GF-D8 (cell line): ENCODE data around the gene ALDH16A1.

Experiments
- DNase-seq: peaks from one replicate; lab custom pipeline; 2025; lab: John Stamatoyannopoulos, UW

The ALDH16A1 gene

DNA sequence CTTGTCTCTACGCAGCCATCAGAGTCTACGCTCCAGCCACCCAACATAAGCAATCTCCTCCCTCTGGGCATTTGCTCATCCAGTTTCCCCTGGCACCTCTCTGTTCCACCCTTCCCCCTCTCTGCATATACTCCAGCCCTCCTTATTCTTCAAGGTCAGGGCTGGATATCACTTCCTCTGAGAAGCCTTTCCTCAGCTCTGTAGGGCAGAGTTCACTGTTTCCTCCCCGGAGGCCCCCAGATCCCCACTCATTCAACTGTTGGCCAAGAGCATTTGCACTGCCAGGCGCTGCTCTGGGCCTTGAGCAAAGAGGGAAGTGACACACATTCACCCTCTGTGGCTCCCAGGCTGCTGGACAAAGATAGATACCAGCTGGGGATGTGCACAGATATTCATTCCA lies 62.7 kb downstream of the ALDH16A1 start:
- DNase-seq = peak; percentile 90

DNA sequence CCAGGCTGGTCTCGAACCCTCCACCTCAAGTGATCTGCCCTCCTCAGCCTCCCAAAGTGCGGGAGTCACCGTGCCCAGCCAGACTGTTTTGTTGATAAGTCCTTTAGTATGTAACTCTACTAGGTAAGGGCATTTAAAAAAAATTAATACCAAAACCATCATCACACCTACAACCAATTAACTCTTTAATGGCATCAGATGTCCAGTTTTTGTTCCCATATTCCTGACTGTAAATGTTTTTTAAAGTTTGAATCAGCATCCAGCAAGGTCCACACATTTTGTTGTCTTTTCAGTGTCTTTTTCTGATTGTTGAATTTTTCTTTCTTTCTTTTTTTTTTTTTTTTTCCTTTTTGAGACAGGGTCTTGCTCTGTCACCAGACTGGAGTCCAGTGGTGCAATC lies 65.0 kb downstream of the ALDH16A1 start:
- no peak for DNase-seq
